ENCODE data around the gene DNAJC27.
A peak's percentile ranks its signal among the peaks of the same experiment; 100 is the strongest.
"Not testable (repeated sequence)": the region's sequence is repeated elsewhere in the genome, so short reads cannot be mapped to it uniquely, and the experiment has no call there.

Gene DNAJC27

GRCh38 chr2:24971536-24972314, at the start of gene DNAJC27:
Gene DNAJC27, minus strand, starts transcription at chr2:24971955. Its CDS starts 51 bp downstream, at chr2:24971904.
- DNase-seq (ENCODE audit: low read depth in 2 of 3, low spot score in 2 of 3): peak; percentile 96

- no peak for DNase-seq (ENCODE audit: low read depth in 2 of 3, low spot score in 2 of 3)
These were observed 46.9 kb upstream of the DNAJC27 start for GRCh38 chr2:25018681-25019080.

- no peak for DNase-seq (ENCODE audit: low read depth in 2 of 3, low spot score in 2 of 3)
These were observed 42.9 kb upstream of the DNAJC27 start for GRCh38 chr2:25014631-25015030.

- not testable (repeated sequence) for DNase-seq (ENCODE audit: low read depth in 2 of 3, low spot score in 2 of 3)
These were observed 39.6 kb upstream of the DNAJC27 start for GRCh38 chr2:25011342-25011741.

GRCh38 chr2:25009954-25010353, 38.2 kb upstream of the DNAJC27 start:
- DNase-seq (ENCODE audit: low read depth in 2 of 3, low spot score in 2 of 3): no peak

- no peak for DNase-seq (ENCODE audit: low read depth in 2 of 3, low spot score in 2 of 3)
These were observed 30.3 kb upstream of the DNAJC27 start for GRCh38 chr2:25002066-25002465.

- DNase-seq (ENCODE audit: low read depth in 2 of 3, low spot score in 2 of 3): no peak
These were observed 29.5 kb upstream of the DNAJC27 start for GRCh38 chr2:25001325-25001637.

GRCh38 chr2:25000503-25001324, 29.0 kb upstream of the DNAJC27 start:
- no peak for DNase-seq (ENCODE audit: low read depth in 2 of 3, low spot score in 2 of 3)

GRCh38 chr2:25000036-25000435, 28.3 kb upstream of the DNAJC27 start:
- no peak for DNase-seq (ENCODE audit: low read depth in 2 of 3, low spot score in 2 of 3)

- not testable (repeated sequence) for DNase-seq (ENCODE audit: low read depth in 2 of 3, low spot score in 2 of 3)
These were observed 27.3 kb upstream of the DNAJC27 start for GRCh38 chr2:24999097-24999496.

GRCh38 chr2:24994146-24994724, 22.5 kb upstream of the DNAJC27 start:
- DNase-seq (ENCODE audit: low read depth in 2 of 3, low spot score in 2 of 3): no peak

GRCh38 chr2:24993406-24994145, 21.8 kb upstream of the DNAJC27 start:
- no peak for DNase-seq (ENCODE audit: low read depth in 2 of 3, low spot score in 2 of 3)

GRCh38 chr2:24986372-24986771, 14.6 kb upstream of the DNAJC27 start:
- DNase-seq (ENCODE audit: low read depth in 2 of 3, low spot score in 2 of 3): no peak

- DNase-seq (ENCODE audit: low read depth in 2 of 3, low spot score in 2 of 3): no peak
These were observed 13.8 kb upstream of the DNAJC27 start for GRCh38 chr2:24985511-24985910.

GRCh38 chr2:24984912-24985311, 13.2 kb upstream of the DNAJC27 start:
- no peak for DNase-seq (ENCODE audit: low read depth in 2 of 3, low spot score in 2 of 3)

- DNase-seq (ENCODE audit: low read depth in 2 of 3, low spot score in 2 of 3): no peak
These were observed 9.8 kb upstream of the DNAJC27 start for GRCh38 chr2:24981411-24982136.

- no peak for DNase-seq (ENCODE audit: low read depth in 2 of 3, low spot score in 2 of 3)
These were observed 6.9 kb upstream of the DNAJC27 start for GRCh38 chr2:24978661-24979060.

- no peak for DNase-seq (ENCODE audit: low read depth in 2 of 3, low spot score in 2 of 3)
These were observed 5.9 kb upstream of the DNAJC27 start for GRCh38 chr2:24977631-24978030.

- DNase-seq (ENCODE audit: low read depth in 2 of 3, low spot score in 2 of 3): no peak
These were observed 2.1 kb upstream of the DNAJC27 start for GRCh38 chr2:24973812-24974211.

- DNase-seq (ENCODE audit: low read depth in 2 of 3, low spot score in 2 of 3): peak in 1 of 3 experiments; percentile 12
These were observed 683 bp upstream of the DNAJC27 start for GRCh38 chr2:24972315-24972961.

- DNase-seq (ENCODE audit: low read depth in 2 of 3, low spot score in 2 of 3): no peak
These were observed 544 bp downstream of the DNAJC27 start for GRCh38 chr2:24971286-24971535.

Data from activated CD8-positive, alpha-beta memory T cell treated with anti-CD3 and anti-CD28 coated beads for 48 hours (primary cell).